ENCODE results near the gene SETD4. TPM values are rescaled to one million over a fixed set of nuclear protein-coding genes. Genes with fewer than 3 reads are reported as not detected.

Gene SETD4
- total RNA-seq, 4 donors from 2014 or later, result 16.8 to 23.2 (median 21.2) TPM

- TF ChIP-seq CTCF (IDR thresholded peaks at IDR 0.05; ENCODE audit: low read depth), result no peak
Observed at GRCh38 chr21:35996217-35996616, 64.1 kb downstream of the SETD4 start.

- TF ChIP-seq CTCF (IDR thresholded peaks at IDR 0.05; ENCODE audit: low read depth), result no peak
Observed at GRCh38 chr21:35995522-35996088, 64.7 kb downstream of the SETD4 start.

DNA sequence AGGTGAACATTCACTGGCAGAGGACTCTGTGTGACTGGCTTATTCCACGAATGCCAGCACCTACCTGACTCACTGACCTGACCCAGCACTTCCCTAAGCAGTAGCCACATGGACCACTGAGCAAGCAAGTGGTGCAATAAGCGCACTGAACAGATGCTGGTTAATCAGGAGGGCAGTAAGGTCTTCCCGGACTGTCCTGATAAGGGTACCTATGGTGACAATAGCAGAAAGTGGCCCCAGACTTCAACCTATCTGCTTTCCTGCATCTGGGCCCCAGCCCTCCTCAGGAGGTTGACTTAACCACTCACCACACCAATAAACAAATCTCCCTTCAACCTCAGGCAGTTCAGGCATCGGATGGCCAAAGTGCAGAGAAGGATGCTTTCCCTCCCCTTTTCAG, 65.7 kb downstream of the SETD4 start:
- no peak for TF ChIP-seq CTCF (IDR thresholded peaks at IDR 0.05; ENCODE audit: low read depth)

DNA sequence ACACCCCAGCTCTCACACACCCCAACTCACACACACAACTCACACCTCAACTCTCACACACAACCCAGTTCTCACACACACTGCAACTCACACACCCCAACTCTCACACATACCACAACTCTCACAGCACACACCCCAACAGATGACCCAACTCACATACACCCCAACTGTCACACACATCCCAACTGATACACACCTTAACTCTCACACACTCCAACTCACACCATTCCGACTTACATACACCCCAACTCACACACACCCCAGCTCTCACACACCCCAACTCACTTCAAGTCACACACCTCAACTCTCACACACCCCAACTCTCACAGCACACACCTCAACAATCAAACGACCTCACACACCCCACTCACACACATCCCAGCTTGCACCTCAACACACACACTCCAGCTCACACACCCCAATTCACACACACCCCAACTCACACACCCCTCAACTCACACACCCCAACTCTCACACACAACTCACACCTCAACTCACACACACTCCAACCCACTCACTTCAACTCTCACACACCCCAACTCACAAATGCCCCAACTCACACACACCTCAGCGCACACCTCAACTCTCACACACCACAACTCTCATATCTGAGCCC, 66.3 kb downstream of the SETD4 start:
- no peak for TF ChIP-seq CTCF (IDR thresholded peaks at IDR 0.05; ENCODE audit: low read depth)

- TF ChIP-seq CTCF (IDR thresholded peaks at IDR 0.05; ENCODE audit: low read depth), result no peak
Observed at GRCh38 chr21:35991131-35991530, 69.2 kb downstream of the SETD4 start.

DNA sequence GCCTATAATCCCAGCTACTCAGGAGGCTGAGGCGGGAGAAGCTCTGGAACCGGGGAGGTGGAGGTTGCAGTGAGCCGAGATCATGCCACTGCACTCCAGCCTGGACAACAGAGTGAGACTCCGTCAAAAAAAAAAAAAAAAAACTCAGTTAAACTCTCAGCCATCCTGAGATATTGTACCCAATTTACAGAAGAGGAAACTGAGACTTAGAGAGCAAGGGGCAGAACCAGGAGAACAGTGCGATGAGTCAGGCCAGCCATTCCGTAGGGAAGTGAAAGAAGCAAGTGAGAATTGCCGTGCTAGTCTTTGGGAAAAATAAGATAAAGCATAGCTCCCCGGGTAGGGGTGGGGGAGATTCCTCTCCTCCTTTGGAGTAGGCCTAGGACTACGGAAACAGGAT, 69.7 kb downstream of the SETD4 start:
- no peak for TF ChIP-seq CTCF (IDR thresholded peaks at IDR 0.05; ENCODE audit: low read depth)

DNA sequence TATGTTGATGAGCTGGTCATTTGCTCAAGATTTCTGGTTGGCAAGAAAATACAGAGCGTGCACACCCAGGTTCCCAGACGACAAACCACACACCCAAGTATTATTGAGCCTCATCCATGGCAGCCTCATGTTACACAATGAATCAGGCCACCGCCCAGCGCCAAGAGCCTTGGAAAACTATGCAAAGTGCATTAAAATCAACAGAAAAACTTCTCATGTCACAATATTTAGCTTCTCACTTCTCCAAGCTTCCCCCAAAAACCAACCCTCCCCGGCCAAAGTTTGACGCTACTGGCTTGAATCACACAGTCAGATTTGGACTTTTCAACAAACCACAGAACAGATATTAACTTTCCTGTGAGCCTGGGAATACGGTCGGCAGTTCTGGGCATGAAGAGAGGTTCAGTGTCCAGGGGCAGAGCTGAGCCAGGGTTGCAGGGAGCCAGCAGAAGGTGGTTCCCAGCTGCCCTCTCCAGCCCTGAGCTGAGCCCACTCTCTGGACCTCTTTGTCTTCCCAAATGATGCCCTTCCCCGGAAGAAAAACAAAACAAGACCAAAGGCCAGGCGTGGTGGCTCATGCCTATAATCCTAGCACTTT, 71.1 kb downstream of the SETD4 start:
- TF ChIP-seq CTCF (IDR thresholded peaks at IDR 0.05; ENCODE audit: low read depth), result no peak

All from subcutaneous adipose tissue (tissue), 4 donors.